Myocyte (in vitro differentiated cells): ENCODE measurements around the gene STAU1. TPM values are rescaled to one million over a fixed set of nuclear protein-coding genes. Genes with fewer than 3 reads are reported as not detected.
"Not testable (repeated sequence)": the region's sequence is repeated elsewhere in the genome, so short reads cannot be mapped to it uniquely, and the experiment has no call there.

Source experiments
- DNase-seq: peaks from one replicate; pipeline ENCODE4 v3.0.0-alpha.2; 2012; ENCODE audit warnings: low read depth
- total RNA-seq: library from RNA; depleted of rRNA; stranded (reverse); fragments of >200 nt; gene quantifications from 2 replicates; pipeline ENCODE4 v1.2.3, GENCODE V29; 2014

The STAU1 gene
- total RNA-seq, 1 donor from 2014 or later: 80.7 TPM

GRCh38 chr20:49166534-49167449 is 21.3 kb downstream of the STAU1 start:
- no peak for DNase-seq

GRCh38 chr20:49165611-49166010 is 22.5 kb downstream of the STAU1 start:
- no peak for DNase-seq

DNA sequence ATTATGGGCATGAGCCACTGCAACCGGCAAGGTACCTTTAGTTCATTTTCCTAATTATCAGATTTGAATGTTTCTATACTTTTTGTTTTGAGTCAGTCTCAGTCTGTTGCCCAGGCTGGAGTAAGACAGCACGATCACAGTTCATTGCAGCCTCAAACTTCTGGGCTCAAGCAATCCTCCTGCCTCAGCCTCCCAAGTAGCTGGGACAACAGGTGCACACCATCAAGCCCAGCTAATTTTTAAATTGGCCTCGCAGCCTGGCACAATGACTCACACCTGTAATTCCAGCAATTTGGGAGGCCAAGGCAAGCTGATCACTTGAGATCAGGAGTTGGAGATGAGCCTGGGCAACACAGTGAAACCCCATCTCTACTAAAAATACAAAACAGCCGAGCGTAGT is 24.4 kb downstream of the STAU1 start:
- no peak for DNase-seq

DNA sequence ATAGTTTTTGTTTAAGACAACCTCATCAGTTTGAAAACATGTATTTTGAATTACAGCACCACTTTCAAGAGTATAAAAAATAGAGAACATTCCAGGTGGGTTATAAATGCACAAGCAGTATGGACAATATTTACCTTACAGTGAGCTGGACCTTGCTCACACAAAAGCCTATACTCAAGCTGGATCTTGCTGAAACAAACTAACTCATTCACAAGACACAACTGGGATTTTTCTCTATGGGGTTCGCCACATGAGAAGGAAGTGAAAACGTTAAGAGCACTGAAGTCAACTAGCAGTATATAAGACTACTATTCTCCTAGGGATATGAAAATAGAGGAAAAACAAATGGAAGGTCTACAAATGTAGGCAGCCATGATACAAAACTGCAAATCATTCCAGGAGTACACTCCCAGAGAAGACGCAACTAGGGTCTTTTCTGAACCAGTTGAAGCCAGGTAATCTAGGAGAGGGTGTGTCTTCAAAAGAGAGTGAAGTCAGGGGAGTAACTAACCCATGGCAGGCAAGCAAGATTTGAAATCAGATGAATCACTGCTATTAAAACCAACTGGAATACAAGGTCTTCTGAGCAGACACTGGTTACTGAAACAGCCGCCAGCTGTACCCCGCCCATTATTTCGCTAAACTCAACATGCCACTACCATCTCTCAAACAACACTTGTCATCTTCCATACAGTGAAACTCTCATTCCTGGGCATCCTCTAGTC is 26.5 kb downstream of the STAU1 start:
- peak; percentile 11 for DNase-seq

- DNase-seq: no peak
Measured at GRCh38 chr20:49160057-49160929, 27.8 kb downstream of the STAU1 start.

- no peak for DNase-seq
Measured at GRCh38 chr20:49157146-49157545, 31.0 kb downstream of the STAU1 start.

DNA sequence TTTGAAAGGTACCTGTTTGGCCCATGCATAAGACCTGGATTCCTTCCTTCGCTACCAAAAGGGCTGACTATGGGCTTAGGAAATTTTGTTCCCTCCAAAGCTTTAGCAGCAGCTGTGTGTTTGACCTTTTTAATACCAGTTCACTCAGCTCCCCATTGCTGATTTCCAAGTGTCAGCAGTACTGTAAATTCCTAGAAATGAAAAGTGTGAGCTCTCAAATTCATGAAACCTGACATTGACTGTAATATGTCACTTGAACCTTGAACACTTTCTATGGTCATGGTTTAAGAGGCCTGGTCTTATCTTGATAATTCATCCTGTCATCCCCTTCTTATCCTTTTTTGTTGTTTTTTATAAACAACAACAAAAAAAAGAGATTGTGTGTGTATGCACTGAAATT is 31.7 kb downstream of the STAU1 start:
- DNase-seq: no peak

- no peak for DNase-seq
Measured at GRCh38 chr20:49151436-49151835, 36.7 kb downstream of the STAU1 start.

DNA sequence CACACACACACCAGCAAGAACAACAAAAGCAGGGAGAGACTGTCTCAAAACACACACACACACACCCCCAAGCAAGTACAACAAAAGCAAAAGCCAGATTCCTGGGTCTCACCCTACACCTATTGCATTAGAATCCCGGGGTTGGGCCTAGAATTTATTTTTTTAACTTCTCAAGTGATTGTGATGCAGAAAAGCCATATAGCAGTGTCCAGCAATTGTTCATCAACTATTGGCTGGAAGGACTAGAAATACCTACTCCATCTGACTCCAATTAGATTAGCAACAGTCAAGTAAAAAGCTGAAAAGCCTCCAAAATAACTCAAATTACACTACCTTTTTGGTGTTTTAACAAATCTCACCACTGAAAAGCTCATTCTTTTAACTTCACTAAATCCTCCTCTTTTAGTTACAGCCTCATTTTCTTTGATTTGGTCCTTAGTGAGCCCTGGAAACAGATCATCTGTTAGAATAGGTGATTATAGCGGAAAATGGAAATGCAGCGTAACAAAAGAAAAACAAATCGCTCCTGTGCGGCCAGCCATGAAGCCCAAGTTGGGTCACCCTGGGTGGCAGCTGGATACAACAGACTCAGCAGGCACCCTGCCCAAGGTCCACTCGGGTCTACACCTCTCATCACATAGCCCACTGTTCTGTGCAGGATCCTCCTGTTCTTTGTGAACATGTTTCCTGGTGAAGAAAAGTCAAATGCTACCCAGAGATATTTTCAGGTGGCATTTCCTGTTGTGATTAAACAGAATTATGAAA is 38.7 kb downstream of the STAU1 start:
- no peak for DNase-seq

DNA sequence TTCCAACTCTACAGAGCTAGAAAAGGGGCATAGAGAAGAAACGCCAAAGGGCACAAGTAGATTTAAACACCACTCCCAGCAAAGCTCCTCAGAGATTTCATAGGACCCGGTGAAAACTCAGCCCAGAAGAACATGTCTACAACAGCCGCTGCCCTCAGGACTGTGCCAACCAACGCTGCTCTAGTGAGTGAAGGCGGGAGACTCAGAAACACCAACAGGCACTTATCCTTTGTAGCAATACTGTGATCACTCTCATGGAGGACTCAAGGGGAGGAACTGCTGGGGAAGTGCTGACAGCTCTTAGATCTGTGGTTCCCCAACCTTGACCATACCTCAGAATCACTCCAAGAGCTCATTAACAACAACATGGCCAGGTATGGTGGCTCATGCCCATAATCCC is 39.5 kb downstream of the STAU1 start:
- no peak for DNase-seq

- no peak for DNase-seq
Measured at GRCh38 chr20:49147296-49147695, 40.8 kb downstream of the STAU1 start.

GRCh38 chr20:49146442-49147225 is 41.5 kb downstream of the STAU1 start:
- no peak for DNase-seq

- DNase-seq: peak; percentile 24
Measured at GRCh38 chr20:49140834-49141233, 47.3 kb downstream of the STAU1 start.

DNA sequence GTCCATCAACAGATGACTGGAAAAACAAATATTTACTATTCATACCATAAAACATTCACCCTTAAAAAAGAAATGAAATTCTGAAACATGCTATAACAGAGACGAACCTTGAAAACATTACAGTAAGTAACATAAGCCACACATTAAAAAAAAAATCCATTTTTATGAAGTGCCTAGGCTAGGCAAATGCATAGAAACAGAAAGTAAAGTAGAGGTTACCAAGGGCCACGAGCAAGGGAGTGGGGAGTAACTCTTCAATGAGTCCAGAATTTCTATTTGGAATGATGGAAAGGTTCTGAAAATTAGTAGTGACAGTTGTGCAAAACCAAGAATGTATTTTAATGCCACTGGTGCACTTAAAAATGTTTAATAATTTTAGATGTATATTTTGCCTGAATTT is 47.7 kb downstream of the STAU1 start:
- no peak for DNase-seq

- DNase-seq: no peak
Measured at GRCh38 chr20:49138431-49138830, 49.7 kb downstream of the STAU1 start.

GRCh38 chr20:49136817-49137571 is 51.1 kb downstream of the STAU1 start:
- DNase-seq: no peak

- DNase-seq: not testable (repeated sequence)
Measured at GRCh38 chr20:49134797-49135196, 53.3 kb downstream of the STAU1 start.

DNA sequence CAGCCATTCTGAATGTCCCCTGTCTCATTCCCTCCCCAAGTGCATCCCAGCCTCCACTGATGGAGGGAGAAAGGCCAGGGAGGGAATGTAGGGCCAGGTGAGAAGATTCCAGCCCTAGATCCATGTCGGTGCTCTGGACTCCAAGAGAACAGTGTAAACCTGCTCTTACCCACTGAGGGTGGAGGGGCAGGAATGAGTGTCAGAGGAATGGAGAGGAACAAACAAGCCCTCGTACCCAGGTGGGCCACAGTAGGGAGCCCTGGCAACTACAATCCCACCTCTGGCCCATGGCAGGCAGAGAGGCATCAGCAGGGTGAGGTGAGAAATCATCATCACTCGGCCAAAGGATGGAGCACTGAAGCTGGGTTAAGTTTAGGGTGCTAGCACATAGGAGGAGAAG is 54.6 kb downstream of the STAU1 start:
- no peak for DNase-seq

- peak; percentile 79 for DNase-seq
Measured at GRCh38 chr20:49132995-49133478, 55.1 kb downstream of the STAU1 start.
